GM12878 (cell line): ENCODE measurements around the gene SKA1. TPM values are rescaled to one million over a fixed set of nuclear protein-coding genes. Genes with fewer than 3 reads are reported as not detected.

Source experiments
- ATAC-seq: fragments of 200-7000 bp; cut with Tn5 transposase; 3 replicates; pipeline ENCODE4 v1.9.1; 2020; ENCODE audit warnings: mild to moderate bottlenecking, moderate library complexity
- BruUV-seq: library from RNA; stranded (reverse); fragments of 400-500 nt; replicated peaks from 2 replicates; lab custom pipeline; 2021; lab: Mats Ljungman, UMichigan
- CTCF ChIA-PET: fragments of 300-600 bp; sonication (Branson Sonifier 250); formaldehyde crosslinking; extraction: SDS; loops from one replicate; lab custom pipeline; 2021; ENCODE audit warnings: inconsistent platforms; lab: Yijun Ruan, JAX
- POLR2A ChIA-PET: fragments of 350-600 bp; formaldehyde crosslinking; extraction: SDS; loops from one replicate; lab custom pipeline; 2021; ENCODE audit warnings: inconsistent platforms; lab: Charles Lee
- RAD21 ChIA-PET: fragments of 300-600 bp; sonication (Branson Sonifier 250); formaldehyde crosslinking; loops from one replicate; lab custom pipeline; 2023; ENCODE audit warnings: antibody characterized with exemption; ENCODE audit not compliant: unreplicated experiment; lab: Charles Lee
- SMC1A ChIA-PET: fragments of 300-600 bp; sonication (Branson Sonifier 250); formaldehyde crosslinking; loops from one replicate; lab custom pipeline; 2023; ENCODE audit not compliant: unreplicated experiment, uncharacterized antibody; lab: Charles Lee
- DNase-seq: peaks from one replicate; pipeline ENCODE4 v3.0.0-alpha.2; 2011; ENCODE audit warnings: low read depth, low spot score
- FAIRE-seq: peaks from 3 replicates; lab custom pipeline; 2011; peaks lifted over from hg19 to GRCh38; lab: Jason Lieb, UNC
- H2AFZ ChIP-seq: 2 replicates; pipeline ENCODE4 v1.6.0; 2011; ENCODE audit warnings: low read depth, low read length, control low read depth; ENCODE audit not compliant: control insufficient read depth
- H3K27ac ChIP-seq: 2 replicates; pipeline ENCODE4 v1.5.1; 2011; ENCODE audit warnings: control low read depth; ENCODE audit not compliant: control insufficient read depth, insufficient read depth
- H3K27me3 ChIP-seq, 2 experiments: replicated peaks in 1 of 2; 2 replicates each; pipeline versions ENCODE4 v1.6.0 to v1.6.1; 2011; ENCODE audit warnings: low read length in 1 of 2; ENCODE audit not compliant: control insufficient read depth in 2 of 2, insufficient read depth in 2 of 2
- H3K36me3 ChIP-seq, 2 experiments: 2 replicates each; pipeline ENCODE4 v1.5.1; 2011; ENCODE audit warnings: low read length in 1 of 2; ENCODE audit not compliant: control insufficient read depth in 2 of 2, insufficient read depth in 2 of 2
- H3K4me1 ChIP-seq: 2 replicates; pipeline ENCODE4 v1.6.1; 2011; ENCODE audit warnings: mild to moderate bottlenecking, low read length, moderate library complexity, mixed read lengths; ENCODE audit not compliant: control insufficient read depth, insufficient read depth
- H3K4me2 ChIP-seq: 2 replicates; pipeline ENCODE4 v1.6.0; 2011; ENCODE audit warnings: control low read depth; ENCODE audit not compliant: control insufficient read depth, insufficient read depth
- H3K4me3 ChIP-seq: fragments of 200-600 bp; sonication (generic); 2 replicates; pipeline ENCODE4 v1.5.1; 2016
- H3K79me2 ChIP-seq: 2 replicates; pipeline ENCODE4 v1.6.0; 2011; ENCODE audit warnings: low read length; ENCODE audit not compliant: control insufficient read depth, insufficient read depth
- H3K9ac ChIP-seq: 2 replicates; pipeline ENCODE4 v1.8.0; 2011; ENCODE audit warnings: low read length, control low read depth, mixed read lengths; ENCODE audit not compliant: control insufficient read depth, insufficient read depth
- H3K9me3 ChIP-seq: replicated peaks from 3 replicates; pipeline ENCODE4 v1.5.1; 2011; ENCODE audit warnings: mild to moderate bottlenecking, low read length; ENCODE audit not compliant: control insufficient read depth, insufficient read depth
- H4K20me1 ChIP-seq: 2 replicates; pipeline ENCODE4 v1.6.0; 2011; ENCODE audit not compliant: control insufficient read depth, insufficient read depth
- ATF7 ChIP-seq: fragments of 450-650 bp; IDR thresholded peaks from 2 replicates; pipeline ENCODE4 v1.6.1; 2016; ENCODE audit warnings: low read depth, mild to moderate bottlenecking
- BCL3 ChIP-seq: IDR thresholded peaks from 2 replicates; pipeline ENCODE4 v1.6.1; 2011; ENCODE audit warnings: borderline replicate concordance, low read depth, mild to moderate bottlenecking, moderate library complexity, low read length; ENCODE audit not compliant: insufficient read depth, poor library complexity, severe bottlenecking
- EED ChIP-seq: sonication (generic); IDR thresholded peaks from 2 replicates; pipeline ENCODE4 v1.6.1; 2016; ENCODE audit warnings: antibody characterized with exemption, low read depth
- ESRRA ChIP-seq: IDR thresholded peaks from 2 replicates; pipeline ENCODE4 v1.6.1; 2012; ENCODE audit warnings: mild to moderate bottlenecking, low read length, improper control_type of control experiment
- KLF5 ChIP-seq: fragments of 450-650 bp; IDR thresholded peaks from 2 replicates; pipeline ENCODE4 v1.6.1; 2014; ENCODE audit warnings: mild to moderate bottlenecking; ENCODE audit not compliant: partially characterized antibody
- LARP7 ChIP-seq: fragments of 450-650 bp; IDR thresholded peaks from 2 replicates; pipeline ENCODE4 v1.6.1; 2017; ENCODE audit warnings: mild to moderate bottlenecking
- NR2C2 ChIP-seq: IDR thresholded peaks from 2 replicates; pipeline ENCODE4 v1.6.1; 2011; ENCODE audit warnings: borderline replicate concordance, low read depth; ENCODE audit not compliant: control insufficient read depth, insufficient read length
- RAD51 ChIP-seq: fragments of 450-650 bp; IDR thresholded peaks from 2 replicates; pipeline ENCODE4 v1.6.1; 2016; ENCODE audit warnings: moderate library complexity, mild to moderate bottlenecking, inconsistent platforms
- SIX5 ChIP-seq: IDR thresholded peaks from 2 replicates; pipeline ENCODE4 v1.6.1; 2011; ENCODE audit warnings: mild to moderate bottlenecking, low read depth, low read length, moderate library complexity; ENCODE audit not compliant: severe bottlenecking
- SREBF1 ChIP-seq: IDR thresholded peaks from 2 replicates; pipeline ENCODE4 v1.6.1; 2012; ENCODE audit warnings: mild to moderate bottlenecking, low read length
- USF1 ChIP-seq: IDR thresholded peaks from 2 replicates; pipeline ENCODE4 v1.6.1; 2011; ENCODE audit warnings: borderline replicate concordance, low read depth, mild to moderate bottlenecking, moderate library complexity, mixed read lengths, low read length; ENCODE audit not compliant: insufficient read depth; ENCODE audit errors: extremely low read length
- ZBED1 ChIP-seq: IDR thresholded peaks from 2 replicates; pipeline ENCODE4 v1.6.1; 2016; ENCODE audit warnings: borderline replicate concordance
- WGBS: methylation state at CpG from one replicate; pipeline ENCODE4 v1.1.6; 2016; ENCODE audit warnings: low lambda C conversion rate; ENCODE audit not compliant: insufficient replicate concordance, insufficient coverage; ENCODE audit errors: missing lambda C conversion rate; 5-methylcytosine and 5-hydroxymethylcytosine counted together
- in situ Hi-C: fragments of 300-500 bp; cut with MboI; formaldehyde crosslinking; loops from 9 replicates; pipeline ENCODE4 v1.14.3; 2018; ENCODE audit warnings: mixed read lengths
- intact Hi-C: fragments of 100-400 bp; cut with micrococcal nuclease; formaldehyde crosslinking; loops from one replicate; pipeline ENCODE4 v1.14.2; 2022; ENCODE audit not compliant: unreplicated experiment
- polyA plus RNA-seq, 11 experiments: library from polyadenylated mRNA; depleted of rRNA in 4 of 11; unstranded in 6 of 11; stranded (reverse) in 5 of 11; fragments of >200 nt; fragmentation: Nextera tagmentation in 4 of 11; fragmentation: Illumina TruSeq in 1 of 11; extraction: Ambion mirVana in 4 of 11; extraction: Trizol in 1 of 11; gene quantifications; 1 replicate in 1 of 11; 2 replicates in 10 of 11; pipeline versions ENCODE4 v1.2.1 to v1.2.3, GENCODE V29; 2011 to 2016; ENCODE audit warnings: inconsistent platforms in 2 of 11, missing spikeins in 2 of 11, low read depth in 1 of 11
- total RNA-seq, 4 experiments: library from RNA; depleted of rRNA in 3 of 4; stranded (reverse); fragments of >200 nt in 3 of 4; fragmentation: Illumina TruSeq in 1 of 4; extraction: Trizol in 1 of 4; gene quantifications; 2 replicates each; pipeline versions ENCODE4 v1.2.1 to v1.2.3, GENCODE V29; 2013 to 2021

SKA1 gene
- total and polyA plus RNA-seq, 10 of the 15 experiments (the other 5 are each of a cell fraction or from before 2014, with no cell fraction given) = 16.4 to 36.7 (median 31.1) TPM

GRCh38 chr18:50427896-50428295, 53.0 kb downstream of the SKA1 start:
- Histone ChIP-seq H2AFZ (no peak overlapping the region), H3K4me3 (no peak overlapping the region), H3K9me3 (peaks cover 2% of the 10 kb centered on the region; the same call in 2 of the 3 replicates), H3K36me3 (no peaks in the 10 kb centered on the region), H3K4me2 (no peak overlapping the region), H3K4me1 (no peaks in the 10 kb centered on the region), H3K9ac (no peak overlapping the region), H3K79me2 (no peaks in the 10 kb centered on the region), H3K27ac (no peak overlapping the region), H4K20me1 (no peaks in the 10 kb centered on the region), H3K27me3 (peaks cover 2% of the 10 kb centered on the region in 2 experiments; a peak in 2 of 4 replicates)
- intact Hi-C loops = loop anchor here (2.0 kb wide), 2 partner anchors 209 to 417 kb away; no protein-coding TSS in a partner anchor
- 0% methylated on average over 1 of the region's 1 CpG for WGBS
- no peak for DNase-seq
- ChIA-PET RAD21 (interaction anchor here (0.6 to 2.5 kb wide), 4 partner anchors 66 to 330 kb away, joined by 3 to 17 read pairs (median 10); no protein-coding TSS in a partner anchor), SMC1A (interaction anchor here (1.0 to 2.6 kb wide), 7 partner anchors 12 to 224 kb away, joined by 3 to 14 read pairs (median 4); partner anchors contain the start of gene CFAP53), POLR2A (no interaction called here), CTCF (interaction anchor here (0.7 to 3.4 kb wide), 23 partner anchors 12 to 919 kb away, joined by 3 to 42 read pairs (median 5); partner anchors contain the start of gene CFAP53)
- TF ChIP-seq SREBF1 (no peak), RAD51 (no peak), KLF5 (no peak), ZBED1 (no peak), LARP7 (no peak), SIX5 (no peak), NR2C2 (no peak), EED (no peak), ESRRA (no peak), USF1 (no peak), ATF7 (no peak), BCL3 (no peak)
- no TSS peak for BruUV-seq
- ATAC-seq = no peak
- no peak for FAIRE-seq
- in situ Hi-C loops = no loop called here
